IMR-90 (cell line): Measurements from ENCODE around the gene DCN. TPM values are rescaled to one million over a fixed set of nuclear protein-coding genes. Genes with fewer than 3 reads are reported as not detected.

Experiments
- ATAC-seq: fragments of 200-7000 bp; cut with Tn5 transposase; 2 replicates; pipeline ENCODE4 v1.9.1; 2020; ENCODE audit warnings: low read depth, mild to moderate bottlenecking, moderate library complexity
- BruUV-seq: library from RNA; stranded (reverse); fragments of 400-500 nt; replicated peaks from 2 replicates; lab custom pipeline; 2021; lab: Mats Ljungman, UMichigan
- CTCF ChIA-PET: fragments of 300-600 bp; formaldehyde crosslinking; extraction: SDS; loops from one replicate; lab custom pipeline; 2021; ENCODE audit warnings: antibody characterized with exemption; lab: Yijun Ruan, JAX
- POLR2A ChIA-PET: fragments of 300-600 bp; sonication (Branson Sonifier 250); formaldehyde crosslinking; loops from one replicate; lab custom pipeline; 2022; ENCODE audit warnings: antibody characterized with exemption; ENCODE audit not compliant: unreplicated experiment; lab: Charles Lee
- DNase-seq: peaks from one replicate; pipeline ENCODE4 v3.0.0; 2013
- H2AFZ ChIP-seq: replicated peaks from 2 replicates; pipeline ENCODE3; 2013; ENCODE audit warnings: low read length, mild to moderate bottlenecking; ENCODE audit not compliant: poor library complexity
- H2AK5ac ChIP-seq: 2 replicates; pipeline ENCODE4 v1.6.1; 2013; ENCODE audit warnings: low read depth, low read length, inconsistent platforms
- H2AK9ac ChIP-seq: replicated peaks from 2 replicates; pipeline ENCODE3; 2013; ENCODE audit warnings: mild to moderate bottlenecking, low read depth, low read length, moderate library complexity; ENCODE audit not compliant: poor library complexity
- H2BK120ac ChIP-seq: 2 replicates; pipeline ENCODE4 v1.6.1; 2013; ENCODE audit warnings: low read depth, low read length, inconsistent platforms
- H2BK15ac ChIP-seq: 3 replicates; pipeline ENCODE4 v1.6.1; 2013; ENCODE audit warnings: low read depth, low read length, inconsistent platforms
- H2BK20ac ChIP-seq: 2 replicates; pipeline ENCODE4 v1.6.1; 2013; ENCODE audit warnings: low read depth, mild to moderate bottlenecking, inconsistent platforms, low read length, moderate library complexity
- H2BK5ac ChIP-seq: 2 replicates; pipeline ENCODE4 v1.6.1; 2013; ENCODE audit warnings: mild to moderate bottlenecking, low read depth, low read length, inconsistent platforms; ENCODE audit not compliant: poor library complexity, severe bottlenecking
- H3K14ac ChIP-seq: replicated peaks from 2 replicates; pipeline ENCODE4 v1.6.1; 2013; ENCODE audit warnings: low read depth, low read length, inconsistent platforms
- H3K18ac ChIP-seq: 2 replicates; pipeline ENCODE4 v1.6.1; 2013; ENCODE audit warnings: low read depth, low read length, control low read depth
- H3K23ac ChIP-seq: 2 replicates; pipeline ENCODE4 v1.6.1; 2013; ENCODE audit warnings: low read depth, low read length, inconsistent platforms
- H3K27ac ChIP-seq: 2 replicates; pipeline ENCODE4 v1.5.1; 2013; ENCODE audit warnings: mild to moderate bottlenecking, control low read depth, low read length; ENCODE audit not compliant: insufficient read depth
- H3K27me3 ChIP-seq: 2 replicates; pipeline ENCODE4 v1.6.1; 2013; ENCODE audit warnings: low read length; ENCODE audit not compliant: control insufficient read depth, insufficient read depth
- H3K36me3 ChIP-seq: 2 replicates; pipeline ENCODE4 v1.6.1; 2013; ENCODE audit warnings: low read length, mixed read lengths; ENCODE audit not compliant: control insufficient read depth, insufficient read depth
- H3K4ac ChIP-seq: 2 replicates; pipeline ENCODE4 v1.6.1; 2013; ENCODE audit warnings: low read depth, low read length, inconsistent platforms
- H3K4me1 ChIP-seq: 2 replicates; pipeline ENCODE4 v1.6.1; 2013; ENCODE audit warnings: low read length, mixed read lengths; ENCODE audit not compliant: control insufficient read depth, insufficient read depth
- H3K4me2 ChIP-seq: 2 replicates; pipeline ENCODE4 v1.6.1; 2013; ENCODE audit warnings: low read depth, mild to moderate bottlenecking, control low read depth, low read length, moderate library complexity
- H3K4me3 ChIP-seq: 2 replicates; pipeline ENCODE4 v1.5.1; 2013; ENCODE audit warnings: low read depth, mild to moderate bottlenecking, control low read depth, low read length, moderate library complexity; ENCODE audit not compliant: insufficient read depth
- H3K56ac ChIP-seq: 2 replicates; pipeline ENCODE4 v1.6.1; 2013; ENCODE audit warnings: low read length, inconsistent platforms; ENCODE audit not compliant: insufficient read depth; ENCODE audit errors: extremely low read depth
- H3K79me1 ChIP-seq, 2 experiments: 2 replicates each; pipeline ENCODE4 v1.6.1; 2013; ENCODE audit warnings: low read length in 2 of 2, inconsistent platforms in 1 of 2, low read depth in 1 of 2
- H3K9ac ChIP-seq: 2 replicates; pipeline ENCODE4 v1.6.1; 2013; ENCODE audit warnings: low read depth, low read length, control low read depth
- H3K9me1 ChIP-seq: 2 replicates; pipeline ENCODE4 v1.6.1; 2013; ENCODE audit warnings: low read length, inconsistent platforms; ENCODE audit not compliant: insufficient read depth
- H3K9me3 ChIP-seq: 2 replicates; pipeline ENCODE4 v1.6.1; 2013; ENCODE audit warnings: low read length; ENCODE audit not compliant: control insufficient read depth, insufficient read depth
- H4K20me1 ChIP-seq: 2 replicates; pipeline ENCODE4 v1.6.1; 2013; ENCODE audit warnings: low read length, inconsistent platforms; ENCODE audit not compliant: insufficient read depth
- H4K5ac ChIP-seq: 2 replicates; pipeline ENCODE4 v1.6.1; 2013; ENCODE audit warnings: mild to moderate bottlenecking, low read depth, low read length, control low read depth
- H4K8ac ChIP-seq, 2 experiments: 2 replicates each; pipeline ENCODE4 v1.6.1; 2013; ENCODE audit warnings: low read depth in 2 of 2, low read length in 2 of 2, control low read depth in 1 of 2, inconsistent platforms in 1 of 2
- H4K91ac ChIP-seq: 2 replicates; pipeline ENCODE4 v1.6.1; 2013; ENCODE audit warnings: low read depth, low read length, inconsistent platforms; ENCODE audit not compliant: insufficient read depth
- CEBPB ChIP-seq: IDR thresholded peaks from 2 replicates; pipeline ENCODE4 v1.6.1; 2012; ENCODE audit warnings: low read depth, low read length, improper control_type of control experiment
- CHD1 ChIP-seq: IDR thresholded peaks from 2 replicates; pipeline ENCODE4 v1.6.1; 2012; ENCODE audit warnings: low read depth, low read length, improper control_type of control experiment
- CTCF ChIP-seq: conservative IDR thresholded peaks from 2 replicates; pipeline ENCODE4 v1.5.1; 2012; ENCODE audit warnings: mild to moderate bottlenecking, low read depth, low read length, improper control_type of control experiment
- FOS ChIP-seq: fragments of 150-350 bp; IDR thresholded peaks from 2 replicates; pipeline ENCODE4 v1.6.1; 2016; ENCODE audit warnings: low read depth, low read length
- MAFK ChIP-seq: IDR thresholded peaks from 2 replicates; pipeline ENCODE4 v1.6.1; 2012; ENCODE audit warnings: low read depth, low read length, improper control_type of control experiment
- MAZ ChIP-seq: IDR thresholded peaks from 2 replicates; pipeline ENCODE4 v1.6.1; 2012; ENCODE audit warnings: low read depth, mild to moderate bottlenecking, low read length, improper control_type of control experiment, moderate library complexity, borderline replicate concordance
- MXI1 ChIP-seq: IDR thresholded peaks from 2 replicates; pipeline ENCODE4 v1.6.1; 2012; ENCODE audit warnings: low read depth, mild to moderate bottlenecking, low read length, moderate library complexity, borderline replicate concordance
- POLR2A ChIP-seq: IDR thresholded peaks from 2 replicates; pipeline ENCODE4 v1.6.1; 2012; ENCODE audit warnings: mild to moderate bottlenecking, low read depth, low read length
- RAD21 ChIP-seq: IDR thresholded peaks from 2 replicates; pipeline ENCODE4 v1.6.1; 2012; ENCODE audit warnings: low read length, improper control_type of control experiment
- RCOR1 ChIP-seq: IDR thresholded peaks from 2 replicates; pipeline ENCODE4 v1.6.1; 2012; ENCODE audit warnings: mild to moderate bottlenecking, low read length, improper control_type of control experiment; ENCODE audit not compliant: insufficient replicate concordance
- RFX5 ChIP-seq: IDR thresholded peaks from 2 replicates; pipeline ENCODE4 v1.8.0; 2012; ENCODE audit warnings: low read depth, mild to moderate bottlenecking, low read length, moderate library complexity
- SMC3 ChIP-seq: fragments of 150-350 bp; IDR thresholded peaks from 2 replicates; pipeline ENCODE4 v1.6.1; 2016; ENCODE audit warnings: low read depth, mild to moderate bottlenecking, antibody characterized with exemption, low read length, moderate library complexity
- USF2 ChIP-seq: fragments of 150-350 bp; IDR thresholded peaks from 2 replicates; pipeline ENCODE4 v1.6.1; 2017; ENCODE audit warnings: mild to moderate bottlenecking, antibody characterized with exemption, low read length, low read depth
- WGBS, 2 experiments: methylation state at CpG; one replicate each; pipeline versions ENCODE4 v1.1.5 to v1.1.7; 2013; ENCODE audit warnings: missing lambda C conversion rate in 2 of 2; ENCODE audit not compliant: insufficient read length in 1 of 2; ENCODE audit errors: extremely low coverage in 2 of 2; 5-methylcytosine and 5-hydroxymethylcytosine counted together
- dilution Hi-C: fragments of 300-500 bp; cut with HindIII; formaldehyde crosslinking; loops from one replicate; pipeline ENCODE4 v1.14.3; 2018; ENCODE audit warnings: low sequenced_read_pairs; ENCODE audit not compliant: unreplicated experiment
- in situ Hi-C: fragments of 300-500 bp; cut with MboI; formaldehyde crosslinking; loops from 3 replicates; pipeline ENCODE4 v1.14.3; 2019; ENCODE audit warnings: low sequenced_read_pairs, inconsistent platforms, mixed read lengths
- intact Hi-C: fragments of 100-400 bp; cut with micrococcal nuclease; formaldehyde crosslinking; loops from 2 replicates; pipeline ENCODE4 v1.10.0; 2022
- polyA plus RNA-seq, 3 experiments: library from polyadenylated mRNA; depleted of rRNA; stranded (reverse); fragments of >200 nt; gene quantifications; 2 replicates each; pipeline ENCODE4 v1.2.3, GENCODE V29; 2012; ENCODE audit warnings: low replicate concordance in 1 of 3
- total RNA-seq: library from RNA; depleted of rRNA; stranded (reverse); fragments of >200 nt; gene quantifications from 2 replicates; pipeline ENCODE4 v1.2.3, GENCODE V29; 2012

DCN gene
- total and polyA plus RNA-seq, 2 of the 4 experiments (the other 2 are of a cell fraction): 241 to 965 TPM

- ChIA-PET CTCF (no interaction called here), POLR2A (no interaction called here)
- no peak overlapping the region for H4K8ac ChIP-seq
- intact Hi-C loops: no loop called here
- H3K9me1 ChIP-seq: no peaks in the 10 kb centered on the region
- H3K23ac ChIP-seq: no peak overlapping the region
- TF ChIP-seq MAZ (no peak), RAD21 (no peak), RCOR1 (no peak), MXI1 (no peak), CEBPB (no peak), RFX5 (no peak), FOS (no peak), CTCF (no peak), POLR2A (no peak), SMC3 (no peak), USF2 (no peak), CHD1 (no peak), MAFK (no peak)
- no peak overlapping the region for H3K9ac ChIP-seq
- ATAC-seq (no peak), DNase-seq (no peak)
- no peak overlapping the region for H3K27ac ChIP-seq
- H3K56ac ChIP-seq: no peak overlapping the region
- no peaks in the 10 kb centered on the region for H3K36me3 ChIP-seq
- H3K4me3 ChIP-seq: no peak overlapping the region
- H3K4me1 ChIP-seq: no peaks in the 10 kb centered on the region
- peaks cover 0 to 10% of the 10 kb centered on the region in 2 experiments; a peak in 2 of 4 replicates for H3K79me1 ChIP-seq
- no peak overlapping the region for H3K4ac ChIP-seq
- H3K4me2 ChIP-seq: no peak overlapping the region
- no peak overlapping the region; the same call in 1 of the 2 replicates for H2AK5ac ChIP-seq
- no peak overlapping the region for H2BK5ac ChIP-seq
- no peak overlapping the region for H4K91ac ChIP-seq
- H4K20me1 ChIP-seq: no peaks in the 10 kb centered on the region
- H2AFZ ChIP-seq: no peak overlapping the region
- H2BK120ac ChIP-seq: no peak overlapping the region
- H2BK20ac ChIP-seq: no peak overlapping the region
- H3K9me3 ChIP-seq: no peaks in the 10 kb centered on the region
- in situ Hi-C loops: no loop called here
- 93% methylated on average over 3 of the region's 6 CpGs; no CpG with 5 or more reads in 1 of the 2 experiments for WGBS, 2 experiments
- no peak overlapping the region for H3K18ac ChIP-seq
- no peaks in the 10 kb centered on the region for H3K27me3 ChIP-seq
- no peak overlapping the region for H2AK9ac ChIP-seq
- H3K14ac ChIP-seq: no peak overlapping the region
- H4K5ac ChIP-seq: no peak overlapping the region
- BruUV-seq: no TSS peak
- H2BK15ac ChIP-seq: no peak overlapping the region
- dilution Hi-C loops: no loop called here
These were observed 69.0 kb downstream of the DCN start for GRCh38 chr12:91113621-91114020.
